ENCODE measurements around the gene ITPRID2. TPM values are rescaled to one million over a fixed set of nuclear protein-coding genes. Genes with fewer than 3 reads are reported as not detected.
A peak's percentile ranks its signal among the peaks of the same experiment; 100 is the strongest.

The ITPRID2 gene
- total RNA-seq, 1 experiment from 2014 or later = 1,605 TPM

GRCh38 chr2:181892799-181893435, 1.4 kb downstream of the ITPRID2 start:
- RAD21 ChIA-PET (ENCODE audit: low non-redundant PET in 1 of 2, low total read pairs in 2 of 2, uncharacterized antibody in 2 of 2, unreplicated experiment in 2 of 2) = no interaction called here
- POLR2A ChIA-PET = interaction anchor here (1.0 to 5.6 kb wide), 11 partner anchors 10 to 151 kb away, joined by 3 to 40 read pairs (median 9); no protein-coding TSS in a partner anchor
- Histone ChIP-seq H3K36me3 (ENCODE audit: control insufficient read depth in 1 of 2, insufficient read depth in 2 of 2, low read length in 2 of 2) (peaks cover 41 to 47% of the 10 kb centered on the region in 2 experiments), H3K4me3 (replicated peaks in 1 of 2; ENCODE audit: low read depth in 1 of 2, low read length in 2 of 2) (peak overlapping the region; percentile 74 to 81), H3K79me2 (ENCODE audit: insufficient read depth, low read length) (peaks cover 80% of the 10 kb centered on the region), H3K27ac (ENCODE audit: low read depth, low read length) (peak overlapping the region; percentile 99), H3K9ac (ENCODE audit: low read length) (peak overlapping the region; percentile 84), H3K4me1 (ENCODE audit: control insufficient read depth in 1 of 2, insufficient read depth in 2 of 2, low read length in 2 of 2) (peaks cover 60 to 81% of the 10 kb centered on the region in 2 experiments), H3K4me2 (ENCODE audit: low read length) (peak overlapping the region; percentile 92), H3K9me2 (ENCODE audit: insufficient read depth) (no peaks in the 10 kb centered on the region), H4K20me1 (ENCODE audit: insufficient read depth) (no peaks in the 10 kb centered on the region), H3K9me3 (ENCODE audit: control insufficient read depth in 1 of 2, insufficient read depth in 1 of 2, low read depth in 1 of 2, low read length in 2 of 2) (no peaks in the 10 kb centered on the region), H3K27me3 (ENCODE audit: insufficient read depth, low read length) (no peaks in the 10 kb centered on the region), H2AFZ (ENCODE audit: low read depth, low read length, poor library complexity, severe bottlenecking) (no peak overlapping the region)
- peak; percentile 38 for DNase-seq (ENCODE audit: low read depth, low spot score)
- BruUV-seq (replicated peaks) = no TSS peak
- CTCF ChIA-PET = interaction anchor here (0.7 kb wide), 1 partner anchor 150 kb away, joined by 3 read pairs; no protein-coding TSS in a partner anchor
- intact Hi-C loops (cut with micrococcal nuclease) = loop anchor here (2.0 kb wide), 1 partner anchor 82 kb away; no protein-coding TSS in a partner anchor
- peak; percentile 27; the same call in 1 of the 2 replicates for TF ChIP-seq SRF (IDR thresholded peaks at IDR 0.05; ENCODE audit: low read depth)
- TF ChIP-seq JUND (IDR thresholded peaks at IDR 0.05) = no peak
- TF ChIP-seq CTCF (IDR thresholded peaks at IDR 0.05 in 2 of 3, conservative IDR thresholded peaks at IDR 0.05 in 1 of 3; ENCODE audit: borderline replicate concordance in 1 of 3, insufficient read depth in 1 of 3, low read depth in 2 of 3, low read length in 2 of 3) = no peak
- no peak for TF ChIP-seq ZFX (IDR thresholded peaks at IDR 0.05)
- TF ChIP-seq SIN3A (IDR thresholded peaks at IDR 0.05; ENCODE audit: low read depth) = no peak
- TF ChIP-seq ZNF274 (IDR thresholded peaks at IDR 0.05; ENCODE audit: low read depth, low read length) = no peak
- TF ChIP-seq POLR2A (IDR thresholded peaks at IDR 0.05; ENCODE audit: borderline replicate concordance, extremely low read depth, insufficient read depth, insufficient read length) = no peak
- 0 out of 2 replicates have a peak, but pooled peaks have one; percentile 3 for TF ChIP-seq SP1 (IDR thresholded peaks at IDR 0.05; ENCODE audit: low read depth)
- TF ChIP-seq YY1 (IDR thresholded peaks at IDR 0.05; ENCODE audit: extremely low read depth, insufficient replicate concordance, low read depth, low read length) = no peak
- no peak for TF ChIP-seq FOSL1 (IDR thresholded peaks at IDR 0.05; ENCODE audit: low read depth)
- TF ChIP-seq CEBPB (IDR thresholded peaks at IDR 0.05; ENCODE audit: low read depth) = no peak
- no peak for TF ChIP-seq EZH2phosphoT487 (IDR thresholded peaks at IDR 0.05; ENCODE audit: borderline replicate concordance)
- no peak for TF ChIP-seq CBX3 (IDR thresholded peaks at IDR 0.05; ENCODE audit: low read depth)
- no peak; the same call in 1 of the 2 replicates for TF ChIP-seq MAX (IDR thresholded peaks at IDR 0.05)
- TF ChIP-seq ELF1 (IDR thresholded peaks at IDR 0.05; ENCODE audit: borderline replicate concordance, low read depth) = no peak
- no peak; the same call in 1 of the 2 replicates for TF ChIP-seq EGR1 (IDR thresholded peaks at IDR 0.05; ENCODE audit: low read depth)
- ATAC-seq = no peak
